Ovary (tissue), 3 donors: ENCODE results near the gene DEGS2.

Source experiments
- EP300 ChIP-seq: sonication (generic); formaldehyde crosslinking; IDR thresholded peaks from one replicate; pipeline ENCODE4 v1.6.1; 2017; ENCODE audit warnings: antibody characterized with exemption
- POLR2A ChIP-seq: fragments of 450-650 bp; IDR thresholded peaks from one replicate; pipeline ENCODE4 v1.6.1; 2017; ENCODE audit warnings: antibody characterized with exemption, mild to moderate bottlenecking, moderate library complexity
- TF ChIP-seq, protein P1 (sequence below), 3 donors: fragments of 450-650 bp in 2 of 3; fragments of 200-600 bp in 1 of 3; IDR thresholded peaks; one replicate each; pipeline versions ENCODE4 v1.5.1 to v1.8.0; 2016 to 2022; ENCODE audit warnings: antibody characterized with exemption in 3 of 3, mild to moderate bottlenecking in 1 of 3
- donor health status: DM: no; HTN: no; CAD: no.

DNA sequence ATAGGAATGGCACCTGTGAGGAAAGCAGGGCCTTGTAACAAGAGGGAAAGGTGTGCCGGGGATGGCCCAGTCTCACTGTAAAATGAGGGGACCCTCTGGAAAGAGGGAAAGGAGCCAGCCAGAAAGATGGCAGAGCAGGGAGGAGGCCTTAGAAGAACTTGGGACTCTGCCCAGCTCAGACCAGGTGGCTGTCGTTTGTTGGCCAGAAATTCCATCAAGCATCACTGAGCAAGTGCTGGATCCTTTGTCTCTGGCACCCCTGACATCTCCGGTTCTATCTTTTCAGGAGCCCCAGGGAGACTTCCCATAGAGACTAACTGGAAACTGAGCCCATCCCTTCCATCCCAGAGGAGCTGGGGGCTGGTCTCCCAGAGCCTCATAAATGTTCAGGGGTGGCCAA, 43.3 kb downstream of the DEGS2 start:
- TF ChIP-seq, protein P1, sequence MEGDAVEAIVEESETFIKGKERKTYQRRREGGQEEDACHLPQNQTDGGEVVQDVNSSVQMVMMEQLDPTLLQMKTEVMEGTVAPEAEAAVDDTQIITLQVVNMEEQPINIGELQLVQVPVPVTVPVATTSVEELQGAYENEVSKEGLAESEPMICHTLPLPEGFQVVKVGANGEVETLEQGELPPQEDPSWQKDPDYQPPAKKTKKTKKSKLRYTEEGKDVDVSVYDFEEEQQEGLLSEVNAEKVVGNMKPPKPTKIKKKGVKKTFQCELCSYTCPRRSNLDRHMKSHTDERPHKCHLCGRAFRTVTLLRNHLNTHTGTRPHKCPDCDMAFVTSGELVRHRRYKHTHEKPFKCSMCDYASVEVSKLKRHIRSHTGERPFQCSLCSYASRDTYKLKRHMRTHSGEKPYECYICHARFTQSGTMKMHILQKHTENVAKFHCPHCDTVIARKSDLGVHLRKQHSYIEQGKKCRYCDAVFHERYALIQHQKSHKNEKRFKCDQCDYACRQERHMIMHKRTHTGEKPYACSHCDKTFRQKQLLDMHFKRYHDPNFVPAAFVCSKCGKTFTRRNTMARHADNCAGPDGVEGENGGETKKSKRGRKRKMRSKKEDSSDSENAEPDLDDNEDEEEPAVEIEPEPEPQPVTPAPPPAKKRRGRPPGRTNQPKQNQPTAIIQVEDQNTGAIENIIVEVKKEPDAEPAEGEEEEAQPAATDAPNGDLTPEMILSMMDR (IDR thresholded peaks at IDR 0.05) = no peak
- TF ChIP-seq POLR2A (no peak), EP300 (no peak)
